Measurements from ENCODE around the gene SEMA3A.
"Not testable (repeated sequence)": the region's sequence is repeated elsewhere in the genome, so short reads cannot be mapped to it uniquely, and the experiment has no call there.

Gene SEMA3A

DNA sequence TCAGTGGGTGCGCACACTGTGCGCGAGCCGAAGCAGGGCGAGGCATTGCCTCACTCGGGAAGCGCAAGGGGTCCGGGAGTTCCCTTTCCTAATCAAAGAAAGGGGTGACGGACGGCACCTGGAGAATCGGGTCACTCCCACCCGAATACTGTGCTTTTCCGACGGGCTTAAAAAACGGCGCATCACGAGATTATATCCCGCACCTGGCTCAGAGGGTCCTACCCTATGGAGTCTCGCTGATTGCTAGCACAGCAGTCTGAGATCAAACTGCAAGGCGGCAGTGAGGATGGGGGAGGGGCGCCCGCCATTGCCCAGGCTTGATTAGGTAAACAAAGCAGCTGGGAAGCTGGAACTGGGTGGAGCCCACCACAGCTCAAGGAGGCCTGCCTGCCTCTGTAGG, 44.2 kb downstream of the SEMA3A start:
- not testable (repeated sequence) for DNase-seq

DNA sequence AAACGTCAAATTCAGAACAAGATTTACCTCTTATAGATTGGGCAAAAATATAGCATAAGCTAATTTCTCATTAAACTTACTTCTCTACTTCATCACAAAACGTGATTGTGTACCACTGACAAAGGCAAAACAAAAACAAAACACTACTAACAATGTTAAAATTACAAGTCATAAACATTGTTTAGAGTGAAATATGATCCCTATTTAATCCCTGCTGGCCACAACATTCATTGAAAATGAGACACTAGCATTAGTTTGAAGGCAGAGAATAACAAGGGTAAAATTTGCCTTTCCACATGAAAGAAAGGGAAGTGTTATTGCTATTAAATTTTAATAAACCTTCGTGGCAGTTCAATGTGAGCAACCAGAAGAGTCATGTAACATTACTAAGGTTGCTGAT, 45.0 kb downstream of the SEMA3A start:
- no peak for DNase-seq

DNA sequence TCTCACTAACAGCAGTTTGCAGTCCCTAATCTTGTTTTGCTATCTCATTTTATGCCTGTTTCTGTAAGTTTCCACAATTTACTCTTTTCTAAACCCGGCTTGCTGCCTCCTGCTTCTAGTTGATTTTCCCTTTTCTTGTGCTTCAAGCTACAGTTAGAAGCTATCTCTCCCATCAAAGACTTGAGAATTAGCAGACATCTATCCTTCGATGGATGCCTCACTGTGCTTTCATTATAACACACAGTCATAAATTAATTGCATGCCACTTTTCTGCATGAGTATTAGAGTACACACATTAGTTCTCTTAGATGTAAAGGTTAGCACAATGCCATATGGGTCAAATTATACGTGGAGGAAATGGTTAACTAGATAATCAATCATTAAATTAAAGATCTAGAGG, 48.7 kb downstream of the SEMA3A start:
- no peak for DNase-seq

DNA sequence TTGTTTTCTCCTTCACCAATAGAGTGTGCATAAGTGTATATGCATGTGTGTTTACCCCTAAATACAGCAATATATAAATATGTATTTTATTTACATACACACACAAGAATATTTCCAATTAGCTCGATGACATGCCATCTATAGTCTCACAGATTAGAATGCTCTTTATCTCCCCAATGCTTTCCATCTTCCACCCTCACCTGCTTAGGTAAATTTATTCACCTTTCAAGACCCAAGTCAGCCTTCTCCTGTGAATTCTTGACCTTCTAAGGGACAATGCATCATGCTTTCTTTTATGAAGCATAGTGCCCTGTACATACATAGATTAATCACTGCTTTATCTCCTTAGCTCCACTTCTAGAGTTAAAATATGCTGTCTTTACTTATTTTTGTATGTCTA, 49.7 kb downstream of the SEMA3A start:
- no peak for DNase-seq

DNA sequence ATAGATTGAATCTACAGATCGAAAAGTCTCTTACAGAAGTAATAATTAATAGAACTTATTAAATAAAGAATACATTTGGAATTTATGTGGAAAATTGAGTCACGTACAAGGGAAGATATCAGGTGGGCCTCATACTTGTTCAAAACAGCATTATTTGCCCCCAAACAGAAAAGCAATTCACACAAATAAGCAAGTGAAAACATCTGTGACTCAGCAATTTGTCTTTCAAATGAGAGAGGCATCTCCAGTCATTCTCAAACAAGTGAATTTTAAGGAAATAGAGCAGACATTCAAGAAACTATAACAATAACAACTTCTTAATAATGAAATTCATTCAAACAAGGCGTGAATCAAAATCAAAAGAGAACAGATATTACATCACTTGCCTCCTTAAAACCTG, 50.1 kb downstream of the SEMA3A start:
- no peak for DNase-seq

DNA sequence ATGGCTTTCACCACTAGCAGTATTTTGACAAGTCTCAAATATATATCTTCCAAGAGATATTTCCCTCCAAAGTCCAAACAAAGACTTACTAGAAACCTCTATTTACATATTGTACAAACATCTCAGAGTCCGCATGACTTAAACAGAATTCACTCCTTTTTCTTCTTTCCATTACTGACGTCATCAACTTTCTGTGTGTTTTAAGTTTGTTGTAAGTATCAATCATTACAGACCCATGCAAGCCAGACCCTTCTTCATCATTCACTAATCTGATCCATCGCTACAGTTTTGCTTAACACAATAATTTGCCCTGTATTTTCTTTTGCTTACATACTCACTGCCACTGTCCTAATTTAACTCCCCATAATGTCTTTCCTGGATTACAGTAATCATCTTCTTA, 51.9 kb downstream of the SEMA3A start:
- no peak for DNase-seq

DNA sequence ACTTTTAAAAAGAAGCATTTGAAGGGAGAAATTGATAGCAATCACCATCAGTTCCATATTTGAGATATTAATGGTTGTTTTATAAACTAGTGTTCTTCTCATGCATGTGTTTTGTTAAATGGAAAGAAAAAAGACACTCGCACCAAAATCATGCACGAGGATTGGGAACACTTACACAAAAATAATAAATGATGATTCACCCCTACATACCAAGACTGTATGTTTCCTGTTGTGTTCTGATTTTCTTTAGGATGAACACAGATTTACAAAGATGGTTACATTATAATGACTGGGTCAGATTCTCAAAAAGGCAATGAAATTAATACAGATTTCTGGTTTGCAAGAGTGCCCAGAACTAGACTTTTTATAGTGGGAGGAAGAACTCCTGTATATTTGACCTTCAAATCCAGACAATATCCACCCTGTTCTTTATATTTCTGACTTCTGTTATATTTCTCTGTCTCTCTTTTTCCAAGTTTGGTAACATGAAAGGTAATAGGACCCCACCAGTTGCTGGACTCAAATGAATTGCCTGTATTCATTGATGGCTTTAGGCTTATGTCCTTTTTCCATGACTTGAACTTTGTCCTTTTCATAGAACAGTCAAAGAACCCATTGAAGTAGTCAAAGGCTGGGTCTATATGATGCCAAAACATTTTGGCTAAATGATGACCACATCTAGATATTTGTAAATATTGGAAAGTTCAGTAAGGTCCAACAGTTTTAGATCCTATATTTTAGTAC, 54.4 kb downstream of the SEMA3A start:
- no peak for DNase-seq

DNA sequence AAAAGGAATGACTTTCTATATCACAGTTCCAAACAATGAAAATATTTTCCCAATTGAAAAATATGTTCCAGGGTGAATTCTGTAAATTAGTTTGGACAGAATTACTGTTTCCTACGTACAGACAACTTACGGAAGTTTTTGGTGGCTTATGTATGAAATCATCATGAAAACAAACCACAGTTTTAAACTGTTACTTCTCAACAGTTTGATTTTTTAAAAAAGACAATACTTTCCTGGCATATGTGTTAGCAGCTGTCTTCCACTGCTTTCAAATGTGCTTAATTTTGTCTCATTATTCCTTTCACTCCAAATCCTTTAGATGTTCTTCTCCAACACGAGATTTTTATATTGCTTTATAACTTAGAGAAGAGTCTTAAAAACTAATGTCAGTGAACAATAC, 56.2 kb downstream of the SEMA3A start:
- no peak for DNase-seq

DNA sequence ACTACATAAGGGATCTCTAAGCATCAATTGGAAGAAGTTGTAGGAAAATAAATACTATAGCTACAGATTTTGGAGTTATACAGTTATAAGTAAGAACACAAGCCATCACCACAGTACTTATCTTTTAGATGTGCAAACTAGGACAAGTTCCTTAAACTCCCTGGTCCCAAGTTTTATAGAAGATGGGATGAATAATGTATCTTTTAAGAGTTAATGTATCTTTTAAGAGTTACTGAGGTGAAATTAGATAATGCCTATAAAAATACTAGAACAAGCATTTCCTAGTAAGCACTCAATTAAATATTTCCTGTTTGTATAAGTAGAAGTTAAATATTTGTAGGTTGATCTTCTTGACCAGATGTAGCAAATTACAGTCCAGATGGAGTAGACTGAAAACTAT, 56.8 kb downstream of the SEMA3A start:
- no peak for DNase-seq

DNA sequence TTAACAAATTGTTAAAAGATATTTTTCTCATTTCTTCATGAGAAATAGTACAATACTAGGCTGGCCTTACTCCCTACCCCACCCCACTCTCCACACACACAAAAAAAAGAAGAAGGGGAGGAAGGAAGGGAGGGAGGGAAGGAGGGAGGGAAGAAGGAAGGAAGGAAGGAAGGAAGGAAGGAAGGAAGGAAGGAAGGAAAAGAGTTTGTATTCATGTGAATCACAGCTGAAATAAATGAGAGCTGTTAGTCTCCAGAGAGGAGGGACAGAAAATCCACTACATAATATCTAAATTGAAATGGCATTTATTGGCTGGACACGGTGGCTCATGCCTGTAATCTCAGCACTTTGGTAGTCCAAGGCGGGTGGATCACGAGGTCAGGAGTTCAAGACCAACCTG, 57.8 kb downstream of the SEMA3A start:
- DNase-seq: no peak

DNA sequence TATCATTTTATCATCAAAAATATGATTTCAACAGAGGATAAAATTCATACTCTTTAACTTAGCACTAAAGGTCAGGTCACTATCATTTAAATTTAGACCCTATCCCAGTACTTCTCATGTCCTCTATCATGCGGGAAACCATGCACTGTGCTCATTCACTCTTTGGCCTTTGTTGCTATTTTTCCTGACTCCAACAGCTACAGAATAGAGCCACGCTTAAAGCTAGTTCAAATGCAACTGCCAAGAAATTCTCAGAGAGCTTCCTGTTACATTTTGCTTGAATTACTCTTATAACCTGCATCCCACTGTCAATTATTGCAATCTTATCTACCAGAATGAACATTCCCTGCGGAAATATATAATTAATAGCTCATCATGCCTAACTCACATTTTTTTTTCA, 58.3 kb downstream of the SEMA3A start:
- no peak for DNase-seq

DNA sequence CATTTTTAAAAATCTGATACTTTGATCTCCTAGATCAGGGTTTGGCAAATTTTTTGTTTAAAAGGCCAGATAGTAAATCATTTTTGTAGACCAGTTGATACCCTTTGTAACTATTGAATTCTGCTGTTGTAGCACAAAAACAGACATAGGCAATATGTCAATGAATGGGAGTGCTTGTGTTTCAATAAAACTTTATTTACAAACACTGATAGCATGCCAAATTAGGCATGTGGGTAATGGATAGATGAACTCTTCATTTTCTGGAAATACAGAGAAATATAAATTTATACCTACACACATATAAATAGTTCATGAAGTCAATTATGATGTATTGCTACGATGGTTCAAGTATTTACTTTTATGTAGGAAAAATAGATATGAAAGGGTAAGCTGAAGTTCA, 60.4 kb downstream of the SEMA3A start:
- DNase-seq: no peak

DNA sequence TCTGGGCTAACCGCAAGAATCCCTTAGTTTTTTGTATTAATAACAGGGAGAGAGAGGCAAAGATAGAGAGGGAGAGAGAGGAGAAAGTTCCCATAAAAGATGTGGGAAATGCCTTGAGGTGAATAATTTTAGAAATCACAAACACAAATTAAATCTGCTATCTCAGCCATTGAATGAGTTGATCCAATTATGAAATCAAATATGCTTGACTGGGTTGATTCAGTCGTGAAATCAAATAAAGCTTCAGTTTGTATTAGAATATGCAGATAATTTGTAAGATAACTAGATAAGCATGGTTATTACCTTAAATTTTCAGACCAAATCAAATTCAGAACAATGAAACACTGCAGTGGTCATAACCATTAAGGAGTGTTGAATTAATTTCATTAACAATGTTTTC, 68.9 kb downstream of the SEMA3A start:
- DNase-seq: no peak

DNA sequence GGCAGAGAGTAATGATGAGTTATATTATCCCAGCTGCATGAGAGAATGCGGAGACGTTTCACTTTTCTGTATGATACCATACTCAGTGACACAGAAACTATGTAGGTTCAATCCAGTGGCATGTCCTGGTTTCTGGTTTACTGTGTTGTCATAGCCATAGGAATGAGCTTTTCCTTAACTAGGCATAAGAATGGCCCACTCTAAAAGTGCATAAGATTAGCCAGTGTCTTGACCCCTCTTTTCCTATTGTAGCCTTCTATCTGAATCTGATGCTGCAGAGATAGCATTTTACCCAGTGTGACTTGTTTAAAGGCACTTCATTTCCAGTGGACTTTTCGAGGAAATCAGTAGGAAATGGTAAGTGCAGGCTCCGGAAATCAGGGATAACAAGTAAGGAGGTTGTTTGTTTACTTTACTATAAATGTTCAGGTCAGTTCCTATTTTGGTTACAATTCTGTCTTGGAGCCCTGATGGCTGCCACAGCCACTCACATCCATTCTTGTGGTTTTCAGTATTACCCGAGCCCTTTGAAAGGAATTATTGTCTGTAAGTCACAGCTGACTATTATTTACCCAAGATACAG, 70.5 kb downstream of the SEMA3A start:
- DNase-seq: no peak

DNA sequence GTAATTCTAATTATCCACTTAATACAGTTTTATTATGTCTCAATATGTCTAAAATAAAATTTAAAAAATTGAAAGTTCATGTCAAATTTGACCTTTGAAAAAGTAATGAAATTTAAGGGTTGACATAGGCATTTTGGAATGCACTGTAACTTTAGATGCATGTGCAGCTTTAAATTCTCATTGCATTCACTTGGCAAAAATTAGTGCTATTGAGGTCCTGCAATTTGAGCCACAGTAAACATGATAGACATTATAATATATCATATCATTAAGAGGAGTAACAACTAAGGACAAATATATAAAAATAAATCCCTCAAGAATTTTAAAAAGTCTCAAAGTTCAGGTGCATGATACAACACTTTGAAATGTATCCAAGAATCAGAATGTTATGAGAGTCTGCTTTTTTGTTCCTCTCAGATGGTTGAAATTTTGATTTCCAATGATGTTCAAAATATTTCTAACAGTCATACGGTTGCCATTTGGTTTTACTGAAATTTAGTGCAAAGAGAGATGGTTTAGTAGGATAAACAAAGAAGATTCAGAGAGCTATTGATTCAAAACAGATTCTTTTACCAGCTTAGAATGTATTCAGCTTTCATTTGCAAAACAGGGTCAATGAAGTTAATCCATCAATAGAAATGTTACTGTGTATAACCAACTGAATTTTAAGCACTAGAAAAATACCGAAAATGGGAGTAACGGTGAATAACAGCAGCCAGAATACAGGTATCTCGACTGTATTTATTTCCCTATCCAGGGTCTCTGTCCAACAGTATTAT, 71.8 kb downstream of the SEMA3A start:
- no peak for DNase-seq

DNA sequence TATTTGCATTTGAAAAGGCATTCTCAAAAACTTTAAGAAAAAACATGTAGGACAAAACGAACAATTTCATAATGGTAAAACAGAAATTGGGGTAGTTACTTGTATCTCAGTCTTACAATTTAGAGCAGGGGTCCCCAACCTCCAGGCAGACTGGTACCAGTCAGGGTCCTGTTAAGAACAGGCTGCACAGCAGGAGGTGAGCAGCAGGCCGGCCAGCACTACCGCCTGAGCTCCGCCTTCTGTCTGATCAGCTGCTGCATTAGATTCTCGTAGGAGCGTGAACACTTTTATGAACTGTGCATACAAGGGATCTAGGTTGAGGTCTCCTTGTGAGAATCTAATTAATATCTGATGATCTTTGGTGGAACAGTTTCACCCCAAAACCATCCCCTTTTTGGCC, 77.3 kb downstream of the SEMA3A start:
- no peak for DNase-seq

DNA sequence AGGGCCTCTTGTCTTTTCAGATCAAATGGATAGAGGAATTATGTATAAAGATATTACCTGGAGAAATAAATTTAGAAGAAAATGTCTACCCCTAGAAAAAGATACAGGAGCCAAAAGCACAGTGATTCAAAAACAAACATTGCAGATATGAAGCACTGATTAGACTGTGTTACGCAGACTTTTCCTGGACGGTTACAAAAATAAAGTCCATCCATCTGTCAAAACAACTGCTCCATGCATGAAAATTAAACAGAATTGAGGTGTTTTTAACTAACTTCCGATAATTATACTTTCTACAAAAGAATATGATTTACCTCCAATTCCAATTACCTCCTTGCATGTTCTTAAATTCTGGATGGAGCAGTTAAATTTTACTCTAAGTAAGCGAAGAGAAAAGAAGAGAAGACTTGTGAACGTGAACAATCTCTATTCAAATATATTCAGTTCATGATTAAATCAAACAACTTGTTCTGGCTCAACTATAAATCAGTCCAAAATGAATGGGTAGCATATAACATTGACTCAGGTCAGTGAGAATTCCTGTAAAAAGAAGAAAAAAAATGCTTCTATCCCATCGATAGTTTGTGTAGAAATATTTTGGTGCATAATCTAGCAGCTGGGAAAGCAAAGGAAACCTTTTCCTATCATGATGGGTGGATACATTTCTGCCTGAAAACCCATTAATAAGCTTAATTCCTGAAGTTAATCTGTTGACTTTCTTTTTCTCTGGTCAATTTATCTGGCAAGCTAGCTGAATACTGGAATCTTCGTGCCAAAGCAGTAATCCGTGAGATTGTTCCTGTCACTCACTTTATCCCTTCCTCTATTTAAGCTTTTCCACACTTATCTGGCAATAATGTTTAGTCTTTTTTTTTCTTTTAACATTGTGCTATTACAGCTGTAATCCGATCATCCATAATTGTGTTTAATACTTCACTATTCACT, 80.4 kb downstream of the SEMA3A start:
- no peak for DNase-seq

DNA sequence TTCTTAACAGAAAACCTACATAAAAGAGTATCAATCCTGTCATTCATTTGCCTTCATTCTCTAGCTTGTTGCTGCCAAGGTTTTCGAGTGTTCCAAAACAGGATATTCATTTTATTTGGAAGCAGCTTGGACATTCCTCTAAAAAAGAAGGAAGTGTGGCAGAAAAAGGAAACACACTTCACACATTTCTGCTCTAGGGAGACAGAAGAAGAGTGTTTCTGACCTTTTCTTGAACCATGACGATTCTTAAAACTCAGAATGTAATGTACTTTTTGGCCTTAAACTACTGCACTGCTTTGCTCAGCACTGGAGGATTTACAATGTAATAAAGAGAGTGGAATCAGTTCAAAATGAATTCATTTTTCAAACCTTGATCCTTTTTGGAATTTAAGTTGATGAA, 81.3 kb downstream of the SEMA3A start:
- DNase-seq: no peak

DNA sequence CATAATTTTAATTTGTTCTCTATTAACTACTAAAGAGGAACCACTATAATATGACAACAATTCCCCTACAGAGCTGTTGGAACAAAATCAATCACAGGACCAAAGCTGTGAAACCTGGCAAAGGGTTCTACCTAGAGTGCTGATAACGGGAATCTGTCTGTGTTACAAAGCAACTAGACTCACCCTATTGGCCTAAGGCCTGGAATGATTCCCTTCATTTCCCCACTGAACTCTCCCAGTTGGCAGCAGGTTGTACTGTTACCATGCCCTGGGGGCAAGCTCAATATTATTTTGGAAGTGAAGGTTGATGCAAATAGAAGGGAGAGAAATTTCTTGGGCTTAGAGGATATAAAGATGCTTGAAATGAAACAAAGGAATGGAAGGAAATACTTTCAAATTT, 81.8 kb downstream of the SEMA3A start:
- DNase-seq: no peak

DNA sequence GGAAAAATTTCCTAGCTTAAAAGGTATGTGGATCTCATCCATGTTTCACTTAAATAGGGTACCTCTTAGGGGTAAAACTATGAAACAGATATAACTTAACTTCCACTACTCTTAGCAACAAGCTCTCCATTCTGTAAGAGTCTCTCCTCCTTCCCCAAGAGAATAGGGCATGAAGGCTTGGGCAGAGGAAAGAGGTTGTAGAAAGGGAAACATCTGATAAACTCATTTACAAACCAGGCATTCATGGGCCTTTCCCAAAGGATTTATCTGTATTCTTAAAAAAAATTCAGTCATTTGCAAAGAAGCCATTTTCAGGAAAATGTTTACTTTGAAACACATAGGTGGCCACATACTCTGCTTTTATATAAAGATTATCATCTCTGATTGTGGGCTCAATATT, 82.7 kb downstream of the SEMA3A start:
- DNase-seq: no peak

DNA sequence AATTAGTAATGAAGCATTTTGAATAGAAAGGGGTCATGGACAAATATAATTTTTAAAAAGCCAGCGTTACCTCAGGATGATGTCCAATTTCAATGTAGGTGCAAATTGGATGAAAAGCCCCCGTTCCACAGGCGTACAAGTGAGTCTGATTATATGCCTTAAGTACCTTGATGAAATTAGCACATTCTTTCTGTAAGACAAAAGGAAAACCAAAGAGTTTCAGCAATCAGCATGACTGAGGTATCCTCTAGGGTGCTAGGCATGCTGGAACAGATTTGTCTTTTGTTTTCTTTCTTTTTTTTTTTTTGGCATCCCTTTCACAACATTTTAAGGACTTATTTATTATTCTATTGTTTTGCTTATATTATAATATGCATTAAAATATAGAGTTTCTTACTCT, 84.2 kb downstream of the SEMA3A start:
- DNase-seq: no peak

DNA sequence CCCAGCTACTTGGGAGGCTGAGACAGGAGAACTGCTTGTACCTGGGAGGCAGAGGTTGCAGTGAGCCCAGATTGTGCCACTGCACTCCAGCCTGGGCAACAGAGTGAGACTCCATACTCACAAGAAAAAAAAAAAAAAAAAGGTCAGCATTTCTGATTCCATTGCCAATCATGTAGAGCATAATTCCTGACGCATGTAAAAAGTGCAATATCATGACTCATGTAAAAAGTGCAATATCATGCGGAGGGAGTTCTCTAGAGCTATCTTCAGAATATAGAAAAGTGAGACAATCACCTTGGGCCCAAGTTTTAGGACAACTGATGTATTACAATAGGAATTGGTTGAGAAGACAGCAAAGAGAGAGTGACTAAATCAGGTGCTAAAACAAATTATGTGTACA, 85.8 kb downstream of the SEMA3A start:
- no peak for DNase-seq

DNA sequence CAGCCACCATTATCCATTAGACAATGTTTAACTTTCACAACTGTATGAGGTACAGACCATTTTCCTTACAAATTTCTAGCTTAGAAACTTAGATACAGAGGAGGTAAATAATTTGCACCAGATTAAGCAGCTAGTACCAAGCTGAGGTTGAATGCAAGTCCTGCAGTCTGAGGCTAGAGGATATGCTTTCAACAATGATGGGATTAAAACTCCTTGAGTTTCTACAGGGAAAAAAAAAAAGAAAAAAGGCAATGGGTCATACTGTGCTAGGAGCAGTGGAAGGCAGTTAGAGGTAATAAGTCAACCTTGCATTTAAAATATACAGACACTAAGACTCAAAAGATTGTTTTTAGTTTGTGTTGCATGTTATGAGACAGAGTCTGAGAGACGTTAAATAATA, 86.5 kb downstream of the SEMA3A start:
- DNase-seq: no peak

Data from NCI-H187 treated with DMSO at 0.1 percent for 48 hours (cell line).